ENCODE measurements around the gene BET1L.
"Not testable (repeated sequence)": the region's sequence is repeated elsewhere in the genome, so short reads cannot be mapped to it uniquely, and the experiment has no call there.

The BET1L gene

DNA sequence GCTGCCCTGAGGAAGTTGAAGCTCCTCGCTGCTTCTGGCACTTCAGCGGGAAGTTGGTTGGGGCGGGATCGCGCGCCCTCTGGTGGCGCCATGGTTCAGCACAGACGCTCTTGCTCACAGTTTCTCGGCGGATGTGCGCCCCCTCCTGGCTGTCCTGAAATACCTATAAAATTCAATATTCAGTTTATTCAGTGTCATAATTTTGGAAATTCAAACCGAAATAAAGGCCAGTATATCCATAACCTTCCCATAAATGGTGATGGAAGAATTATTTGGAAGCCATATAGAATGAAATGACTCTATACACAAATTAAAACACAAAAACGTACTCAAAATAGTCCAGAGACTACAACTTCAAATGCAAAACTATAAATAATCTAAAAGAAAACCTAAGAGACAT lies 27.0 kb downstream of the BET1L start:
- H3K4me3 ChIP-seq (ENCODE audit: low read length, poor library complexity, severe bottlenecking); H4K20me1 ChIP-seq (ENCODE audit: insufficient read depth, low read length, poor library complexity, severe bottlenecking); H3K9ac ChIP-seq (ENCODE audit: low read depth, low read length, poor library complexity, severe bottlenecking); H3K9me3 ChIP-seq (ENCODE audit: insufficient read depth, low read depth, low read length); H3F3A ChIP-seq (ENCODE audit: low read depth); H3K27me3 ChIP-seq (ENCODE audit: insufficient read depth, low read length, poor library complexity, severe bottlenecking); H3K9me2 ChIP-seq (replicated peaks; ENCODE audit: low read depth, low read length); H3K4me1 ChIP-seq (ENCODE audit: insufficient read depth, low read length, poor library complexity, severe bottlenecking); H3K4me2 ChIP-seq (ENCODE audit: low read depth, low read length, poor library complexity, severe bottlenecking); H2AFZ ChIP-seq (ENCODE audit: low read length); H3K79me2 ChIP-seq (ENCODE audit: insufficient read depth, low read length); H3K36me3 ChIP-seq (ENCODE audit: insufficient read depth, low read length): not testable (repeated sequence)
- TF ChIP-seq, protein P1, sequence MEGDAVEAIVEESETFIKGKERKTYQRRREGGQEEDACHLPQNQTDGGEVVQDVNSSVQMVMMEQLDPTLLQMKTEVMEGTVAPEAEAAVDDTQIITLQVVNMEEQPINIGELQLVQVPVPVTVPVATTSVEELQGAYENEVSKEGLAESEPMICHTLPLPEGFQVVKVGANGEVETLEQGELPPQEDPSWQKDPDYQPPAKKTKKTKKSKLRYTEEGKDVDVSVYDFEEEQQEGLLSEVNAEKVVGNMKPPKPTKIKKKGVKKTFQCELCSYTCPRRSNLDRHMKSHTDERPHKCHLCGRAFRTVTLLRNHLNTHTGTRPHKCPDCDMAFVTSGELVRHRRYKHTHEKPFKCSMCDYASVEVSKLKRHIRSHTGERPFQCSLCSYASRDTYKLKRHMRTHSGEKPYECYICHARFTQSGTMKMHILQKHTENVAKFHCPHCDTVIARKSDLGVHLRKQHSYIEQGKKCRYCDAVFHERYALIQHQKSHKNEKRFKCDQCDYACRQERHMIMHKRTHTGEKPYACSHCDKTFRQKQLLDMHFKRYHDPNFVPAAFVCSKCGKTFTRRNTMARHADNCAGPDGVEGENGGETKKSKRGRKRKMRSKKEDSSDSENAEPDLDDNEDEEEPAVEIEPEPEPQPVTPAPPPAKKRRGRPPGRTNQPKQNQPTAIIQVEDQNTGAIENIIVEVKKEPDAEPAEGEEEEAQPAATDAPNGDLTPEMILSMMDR (conservative IDR thresholded peaks at IDR 0.05; ENCODE audit: low read length) = peak; percentile 26

All from Loucy (cell line).